GM21528 (cell line): ENCODE data around the gene NEK6.

ENCODE experiments used
- ATAC-seq: cut with Tn5 transposase; IDR thresholded peaks from one replicate; pipeline ENCODE4 v1.9.1; 2021; ENCODE audit warnings: mild to moderate bottlenecking, moderate library complexity; ENCODE audit not compliant: unreplicated experiment, low FRiP score

NEK6 gene

DNA sequence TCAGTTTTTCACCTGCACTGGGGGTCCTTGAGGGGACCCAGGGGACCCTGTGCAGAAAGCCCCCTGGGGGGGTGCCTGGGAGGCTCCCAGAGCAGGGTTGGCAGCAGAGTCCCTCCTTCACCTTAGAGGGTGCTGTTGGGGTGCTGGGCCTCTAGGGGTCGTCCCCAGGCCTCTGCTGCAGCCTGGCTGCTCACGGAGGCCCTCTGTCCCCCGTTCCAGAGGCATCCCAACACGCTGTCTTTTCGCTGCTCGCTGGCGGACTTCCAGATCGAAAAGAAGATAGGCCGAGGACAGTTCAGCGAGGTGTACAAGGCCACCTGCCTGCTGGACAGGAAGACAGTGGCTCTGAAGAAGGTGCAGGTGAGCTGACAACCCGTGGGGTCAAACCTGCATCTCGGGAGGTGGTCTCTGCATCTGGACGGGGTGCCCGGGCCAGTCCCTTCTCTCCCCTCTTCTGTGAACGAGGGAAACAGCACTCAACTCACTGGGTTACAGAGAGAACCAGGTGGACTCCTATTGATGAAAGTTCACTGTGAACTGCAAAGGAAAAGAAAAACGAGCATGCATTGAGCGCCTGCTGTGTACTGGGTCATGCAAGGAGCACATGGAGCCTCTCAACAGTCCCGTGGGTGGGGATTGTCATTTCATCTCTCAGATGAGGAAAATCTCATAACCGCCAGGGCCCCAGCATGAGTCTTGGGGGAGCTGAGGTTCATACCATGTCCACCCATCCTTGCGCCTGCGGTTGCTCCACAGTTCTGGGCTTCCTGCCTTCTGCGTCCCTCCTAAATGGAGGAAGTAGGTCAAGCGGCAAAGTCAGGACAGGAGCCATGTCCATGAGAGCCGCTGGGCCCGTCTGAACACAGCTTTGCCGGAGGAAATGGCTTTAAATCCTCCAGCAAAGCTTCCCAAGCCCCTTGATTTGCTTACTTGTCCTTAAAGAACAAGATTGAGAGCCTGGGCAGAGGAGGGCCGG lies 54.8 kb downstream of the NEK6 start:
- ATAC-seq, result no peak

DNA sequence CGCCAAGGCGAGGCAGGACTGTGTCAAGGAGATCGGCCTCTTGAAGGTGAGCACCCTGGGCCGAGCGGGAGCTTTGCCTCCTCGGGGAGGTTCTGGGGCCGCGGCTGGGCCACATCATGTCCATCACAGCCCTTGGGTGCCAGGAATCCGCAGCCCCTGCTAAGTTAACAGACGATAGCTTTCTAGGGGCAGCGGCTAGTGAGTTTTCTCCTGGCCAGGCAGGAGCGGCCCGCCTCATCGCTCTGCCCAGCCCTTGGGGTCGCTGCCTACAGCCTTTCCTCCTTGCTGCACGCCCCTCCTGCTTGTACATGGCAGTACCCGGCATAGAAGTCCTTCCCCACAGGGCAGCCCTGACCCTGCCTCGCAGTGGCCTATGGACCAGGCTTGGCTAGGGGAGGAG lies 56.2 kb downstream of the NEK6 start:
- ATAC-seq, result no peak

DNA sequence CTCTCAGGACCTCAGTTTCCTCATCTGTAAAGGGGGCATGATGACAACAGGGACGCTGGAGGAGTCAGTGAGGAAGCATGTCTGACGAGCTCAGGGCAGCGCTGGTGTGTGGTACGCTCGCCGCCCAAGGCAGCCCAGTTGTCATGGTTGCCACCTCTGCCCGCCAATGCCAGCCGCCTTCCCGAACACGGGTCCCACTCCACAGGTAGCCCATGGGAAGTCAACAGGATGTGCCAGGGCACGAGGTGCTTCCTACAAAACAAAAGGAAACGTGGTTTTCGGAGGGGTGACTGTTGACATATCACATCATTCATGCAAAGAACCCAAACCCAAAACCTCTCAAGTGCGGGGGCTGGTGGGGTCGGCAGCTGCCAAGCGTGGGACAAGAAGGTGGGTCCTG lies 58.1 kb downstream of the NEK6 start:
- ATAC-seq, result no peak

DNA sequence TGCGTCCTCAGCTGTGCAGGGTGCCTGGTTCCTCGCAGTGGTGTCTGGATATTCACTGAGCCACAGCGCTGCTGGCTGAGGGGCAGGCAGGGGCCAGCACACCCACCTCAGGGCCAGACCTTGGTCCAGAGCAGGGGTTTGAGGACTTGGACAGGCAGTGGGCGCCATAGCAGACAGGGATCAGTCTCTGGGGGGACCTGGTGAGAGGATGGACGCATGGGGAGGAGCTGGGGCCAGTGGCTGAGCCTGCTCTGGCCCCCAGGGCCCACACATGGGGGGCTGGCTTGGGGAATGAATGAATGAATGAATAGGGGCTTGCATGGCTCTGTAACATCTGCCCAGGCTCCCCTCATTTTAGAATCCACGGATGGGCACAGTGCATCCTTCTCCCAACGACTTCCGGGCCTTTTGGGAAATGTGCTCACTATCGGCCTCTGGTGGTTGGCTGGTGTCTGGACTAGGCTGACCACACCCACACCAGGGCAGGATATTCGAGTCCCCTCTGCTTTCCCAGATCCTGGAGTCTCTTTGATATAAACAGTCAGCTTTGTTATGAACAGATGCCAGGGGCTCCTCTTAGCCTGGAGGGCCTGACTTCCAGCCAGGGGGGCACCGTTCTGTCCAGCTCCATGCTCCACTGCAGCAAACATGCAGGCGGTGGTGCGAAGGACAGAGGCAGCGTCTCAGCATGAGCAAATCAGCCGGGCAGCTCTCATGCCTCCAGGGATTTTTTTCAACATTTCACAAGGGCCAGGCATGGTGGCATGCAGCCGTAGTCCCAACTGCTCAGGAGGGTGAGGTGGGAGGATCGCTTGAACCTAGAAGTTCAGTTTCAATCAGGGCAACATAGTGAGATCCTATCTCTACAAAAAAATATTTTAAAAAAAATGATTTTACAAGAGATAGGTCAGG lies 62.6 kb downstream of the NEK6 start:
- no peak for ATAC-seq

DNA sequence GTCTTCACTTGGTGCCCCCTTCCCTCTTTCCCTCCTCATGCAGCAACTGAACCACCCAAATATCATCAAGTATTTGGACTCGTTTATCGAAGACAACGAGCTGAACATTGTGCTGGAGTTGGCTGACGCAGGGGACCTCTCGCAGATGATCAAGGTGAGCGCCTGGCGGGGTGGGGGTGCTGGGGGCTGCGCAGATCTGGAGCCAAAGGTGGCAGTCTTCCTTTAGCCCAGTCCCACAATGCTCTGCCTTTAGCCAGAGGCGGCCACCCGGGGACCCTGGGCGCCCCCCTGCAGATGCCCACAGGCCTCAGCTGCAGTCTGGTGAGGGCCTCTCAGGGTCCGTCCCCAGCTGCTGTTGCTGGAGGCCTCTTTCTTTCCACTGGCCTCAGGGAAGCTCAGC lies 63.7 kb downstream of the NEK6 start:
- no peak for ATAC-seq

DNA sequence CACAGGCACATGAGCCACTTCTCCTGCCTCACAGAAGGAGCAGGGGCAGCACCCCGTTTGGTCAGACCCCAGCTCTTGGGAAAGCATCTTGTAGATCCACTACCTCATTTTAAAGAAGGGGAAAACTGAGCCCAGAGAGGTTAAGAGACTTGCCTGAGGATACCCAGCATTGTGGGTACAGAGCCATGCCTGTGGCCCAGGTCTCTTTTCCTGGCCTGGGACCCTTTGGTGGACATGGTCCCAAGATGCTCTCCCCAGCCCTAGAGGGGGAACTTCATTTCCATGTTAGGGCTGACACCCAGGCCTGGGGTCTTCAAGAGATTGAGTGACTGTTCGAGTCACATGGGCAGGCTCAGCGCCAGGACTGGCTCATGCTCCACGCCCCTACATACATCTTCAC lies 64.2 kb downstream of the NEK6 start:
- no peak for ATAC-seq

DNA sequence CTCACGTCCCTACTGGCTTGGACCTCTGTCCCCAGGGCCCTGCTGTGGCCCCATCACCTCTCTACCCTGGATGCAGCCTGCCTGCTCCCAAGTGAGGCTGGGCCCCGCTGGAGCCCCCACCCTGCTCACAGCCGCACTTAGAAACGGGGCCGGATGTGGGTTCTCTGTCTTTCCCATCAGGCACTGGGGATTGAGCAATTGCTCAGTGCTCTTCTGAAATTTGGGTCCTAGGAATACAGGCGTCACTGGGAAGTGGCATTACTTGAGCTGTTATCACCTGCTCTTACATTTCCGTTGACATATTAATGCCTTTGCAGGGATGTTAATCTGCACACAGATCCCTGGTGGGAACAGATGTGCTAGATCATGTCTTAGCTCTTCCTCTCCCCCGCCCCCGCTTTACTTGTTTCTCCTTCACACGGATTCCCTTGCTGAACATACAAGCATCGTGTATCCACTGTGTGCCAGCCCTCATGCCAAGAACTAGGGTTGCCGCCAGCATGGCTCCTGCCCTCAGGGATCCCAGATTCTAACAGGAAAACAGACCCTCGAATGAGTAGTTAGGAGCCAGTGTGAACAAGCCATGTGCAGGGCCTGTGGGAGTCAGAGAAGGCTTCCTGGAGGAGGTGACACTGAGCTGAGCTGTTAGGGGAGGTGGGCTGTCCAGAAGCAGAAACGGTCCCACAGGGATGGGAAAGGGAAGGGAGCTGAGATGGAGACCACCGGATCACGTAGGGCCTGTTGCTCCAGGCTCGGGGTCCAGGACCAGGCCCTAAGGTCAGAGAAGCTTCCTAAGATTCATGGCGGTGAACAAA lies 65.1 kb downstream of the NEK6 start:
- no peak for ATAC-seq

DNA sequence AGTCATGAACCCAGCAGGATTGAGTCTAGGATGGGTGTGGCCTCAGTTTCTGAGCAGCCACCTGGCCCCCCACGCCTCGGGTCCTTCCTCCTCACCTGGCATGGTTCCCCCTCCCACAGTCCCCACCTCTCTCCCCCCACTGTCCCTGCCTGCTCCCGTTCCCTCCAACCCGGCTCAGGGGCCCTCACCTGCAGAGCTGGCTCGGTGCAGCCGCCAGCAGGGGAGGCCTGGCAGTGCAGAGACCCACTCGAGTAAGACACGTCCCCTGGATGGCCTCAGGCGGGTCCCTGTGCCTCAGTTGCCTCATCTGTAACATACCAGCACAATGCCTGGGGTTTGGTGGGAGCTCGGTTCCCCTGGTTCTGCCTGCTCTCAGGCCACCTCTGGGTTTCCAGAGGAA lies 66.2 kb downstream of the NEK6 start:
- ATAC-seq, result no peak

DNA sequence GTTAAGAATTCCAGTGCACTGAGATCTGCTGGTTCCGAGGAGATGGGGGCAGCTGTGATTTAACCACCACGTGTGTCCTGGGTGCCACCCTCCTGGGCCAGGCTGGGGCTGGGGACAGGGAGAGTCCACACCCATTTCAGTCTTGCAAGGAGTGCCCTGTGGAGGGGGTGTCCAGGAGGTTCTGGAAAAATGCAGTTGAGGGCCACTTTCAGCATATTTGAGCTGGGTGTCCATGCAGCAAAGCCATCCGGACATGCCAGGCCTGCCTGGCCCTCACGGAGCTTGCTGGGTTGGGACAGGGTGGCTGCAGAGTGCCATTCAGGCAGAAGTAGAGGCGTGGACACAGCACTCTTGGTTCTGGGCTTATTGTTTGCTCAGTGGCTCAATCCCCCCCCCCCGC lies 68.1 kb downstream of the NEK6 start:
- ATAC-seq, result no peak

DNA sequence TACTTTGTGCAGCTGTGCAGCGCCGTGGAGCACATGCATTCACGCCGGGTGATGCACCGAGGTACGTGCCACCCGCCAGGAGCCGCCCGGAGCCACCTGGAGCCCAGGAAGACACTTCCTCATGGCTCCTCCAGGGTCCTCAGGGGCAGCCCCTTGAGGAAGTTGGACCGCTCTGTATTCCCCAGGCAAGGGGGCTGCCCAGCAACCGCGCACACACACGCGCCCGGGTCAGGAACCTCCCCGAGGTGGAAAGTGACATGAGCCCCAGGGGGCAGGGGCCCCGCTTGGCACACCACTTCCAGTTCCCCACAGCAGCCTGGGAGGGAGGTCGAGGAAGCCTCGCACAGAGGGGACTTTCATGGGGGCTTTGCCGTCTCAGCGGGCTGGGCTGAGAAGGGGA lies 68.6 kb downstream of the NEK6 start:
- no peak for ATAC-seq

DNA sequence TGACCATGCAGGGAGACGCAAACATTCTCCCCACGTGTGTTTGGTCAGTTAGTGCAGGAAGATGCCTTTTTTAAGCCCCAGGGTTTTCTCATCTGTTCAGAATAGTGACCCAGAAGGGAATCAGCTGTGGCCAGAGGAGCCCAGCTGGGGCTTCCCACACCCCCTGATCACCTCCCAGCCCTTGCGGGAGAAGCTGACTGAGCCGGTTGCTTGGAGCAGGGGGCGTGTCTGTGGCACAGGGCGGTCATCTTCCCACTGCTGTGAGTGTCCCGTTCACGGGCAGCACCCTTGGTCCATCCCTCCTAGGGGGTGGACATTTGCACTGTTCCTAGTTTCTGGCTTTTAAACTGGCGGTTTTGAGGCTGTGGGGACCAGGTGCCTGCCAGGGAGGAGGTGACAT lies 69.7 kb downstream of the NEK6 start:
- ATAC-seq, result no peak

DNA sequence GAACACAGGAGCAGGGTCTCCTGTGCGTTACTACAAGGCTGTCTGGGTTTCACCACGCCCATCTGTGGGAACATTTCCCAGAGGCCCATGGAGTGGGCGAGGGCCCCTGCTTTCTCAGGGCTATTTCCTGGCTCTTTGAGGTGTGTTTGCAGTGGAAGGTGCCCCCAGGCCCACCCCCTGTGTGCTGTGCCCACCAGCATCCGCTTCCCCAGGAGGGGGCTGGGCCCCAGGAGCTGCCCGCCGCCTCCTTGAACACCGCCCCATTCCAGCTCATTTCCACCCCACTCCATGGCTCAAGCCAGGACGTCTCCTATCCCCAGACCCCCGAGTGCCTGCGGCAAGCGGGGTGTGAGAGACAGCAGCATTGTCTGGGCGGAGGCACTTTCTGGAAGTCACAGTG lies 70.5 kb downstream of the NEK6 start:
- ATAC-seq, result no peak

DNA sequence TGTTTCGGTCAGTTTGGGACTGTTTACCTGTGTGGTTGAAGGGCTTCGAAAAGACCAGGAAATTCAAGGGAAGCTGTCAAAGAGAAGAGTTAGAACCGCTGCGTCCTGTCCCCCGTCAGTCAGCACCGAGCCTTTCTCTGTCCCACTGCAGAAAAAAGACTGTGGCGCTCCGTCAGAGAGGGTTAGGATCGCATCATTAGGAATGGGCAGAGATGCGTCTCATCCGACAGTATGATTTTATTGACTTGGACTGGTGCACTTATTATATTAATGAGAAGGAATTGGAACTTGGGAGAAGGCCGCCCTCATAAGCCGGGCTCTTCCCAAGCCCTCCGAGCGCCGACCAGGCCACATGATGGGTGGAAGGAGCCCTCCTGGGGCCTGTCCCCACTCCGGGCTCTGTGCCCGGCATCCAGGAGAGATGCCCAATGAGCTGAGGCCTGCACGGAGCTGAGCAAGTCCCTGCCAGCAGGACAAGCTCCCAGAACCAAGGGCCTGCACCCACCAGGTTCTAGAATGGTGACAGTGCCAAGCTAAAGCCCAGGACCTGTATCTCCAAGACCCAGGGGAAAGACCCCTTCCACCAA lies 71.5 kb downstream of the NEK6 start:
- no peak for ATAC-seq

DNA sequence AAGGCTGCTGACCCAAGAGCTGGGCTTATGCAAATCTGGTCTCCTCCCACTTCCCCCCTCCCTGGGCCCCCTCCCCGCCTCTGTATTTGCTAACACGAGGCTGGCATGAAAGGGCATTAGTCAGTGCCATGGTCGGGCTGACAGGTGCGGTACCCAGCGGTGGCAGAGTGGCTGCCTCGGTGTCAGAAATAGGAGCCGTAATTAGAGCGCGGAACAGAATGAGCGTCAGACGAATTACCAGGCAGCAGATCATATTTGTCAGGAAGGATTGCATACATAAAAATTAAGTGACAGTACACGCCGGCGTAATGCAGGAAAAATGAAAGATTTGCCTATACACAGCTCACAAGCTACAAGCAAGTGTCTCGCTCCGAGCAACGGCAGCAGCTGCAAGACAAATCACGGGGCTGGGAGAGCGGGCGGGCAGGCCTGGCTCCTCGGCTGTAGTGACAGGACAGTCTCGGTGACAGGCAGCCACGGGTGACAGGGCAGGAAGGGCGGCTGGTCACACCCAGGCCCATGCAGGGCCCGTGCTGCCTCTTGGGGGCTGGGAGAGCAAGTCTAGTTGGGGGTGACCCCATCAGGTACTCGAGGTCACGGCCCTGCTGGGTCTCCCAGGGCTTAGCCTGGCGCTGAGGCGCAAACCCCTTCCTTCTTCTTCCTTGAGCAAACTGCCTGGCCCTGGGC lies 72.4 kb downstream of the NEK6 start:
- ATAC-seq, result no peak

DNA sequence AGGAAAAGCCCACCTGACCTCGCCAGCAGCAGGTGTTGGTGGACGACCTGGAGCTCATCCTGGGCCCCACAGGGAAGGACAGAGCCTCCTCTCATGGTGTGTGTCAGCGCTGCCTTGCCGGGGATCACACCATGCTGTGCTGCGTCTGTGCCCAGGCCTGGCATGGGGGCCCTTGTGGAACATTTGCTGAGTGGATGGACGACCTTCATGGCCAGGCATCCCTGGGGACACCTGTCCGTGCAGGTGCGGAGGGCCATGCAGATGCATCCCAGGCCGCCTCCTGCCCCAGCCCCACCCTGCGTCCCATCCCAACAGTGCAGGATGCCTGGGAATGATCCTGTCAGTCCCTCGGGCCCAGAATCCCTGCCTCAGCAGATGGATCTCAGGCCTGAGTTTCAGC lies 73.8 kb downstream of the NEK6 start:
- no peak for ATAC-seq

DNA sequence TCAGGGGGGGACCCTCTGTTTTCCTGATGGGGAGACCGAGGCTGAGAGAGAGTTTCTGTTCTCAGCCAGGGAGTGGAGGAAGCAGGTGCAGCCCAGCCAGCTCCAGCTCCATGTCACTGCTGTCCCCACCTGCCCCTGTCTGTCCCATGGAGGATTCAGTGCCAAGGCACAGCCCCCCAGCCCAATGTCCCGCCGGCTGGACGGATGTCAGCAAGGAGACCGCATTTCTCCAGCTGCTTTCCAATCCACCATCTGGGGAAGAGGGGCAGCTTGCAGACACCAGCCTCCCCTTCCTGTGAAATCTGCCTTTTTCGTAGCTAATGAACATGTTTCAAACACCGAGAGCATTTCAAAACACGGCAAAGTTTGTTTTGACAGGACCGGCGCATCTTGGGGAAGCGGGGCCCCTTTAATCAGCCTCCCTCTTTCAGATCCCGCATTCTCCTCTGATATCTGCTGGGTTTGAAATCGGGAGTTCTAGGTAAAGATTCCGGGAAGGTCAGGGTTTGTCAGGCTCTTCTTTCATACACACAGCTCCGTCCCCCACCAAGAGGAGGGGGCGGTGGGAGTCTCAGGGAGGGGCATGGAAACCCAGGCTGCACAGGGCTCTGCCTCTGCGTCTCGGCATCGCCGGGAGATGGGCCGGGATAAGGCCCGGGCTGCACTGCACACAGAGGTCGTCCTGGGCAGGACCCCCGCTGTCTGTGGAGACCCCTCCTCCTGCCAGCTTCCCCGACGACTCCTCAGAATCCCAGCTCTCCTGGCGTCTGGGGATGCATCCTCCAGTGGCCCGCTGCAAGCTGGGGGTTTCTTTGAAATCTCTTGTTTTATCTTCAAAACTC lies 74.8 kb downstream of the NEK6 start:
- ATAC-seq, result no peak

DNA sequence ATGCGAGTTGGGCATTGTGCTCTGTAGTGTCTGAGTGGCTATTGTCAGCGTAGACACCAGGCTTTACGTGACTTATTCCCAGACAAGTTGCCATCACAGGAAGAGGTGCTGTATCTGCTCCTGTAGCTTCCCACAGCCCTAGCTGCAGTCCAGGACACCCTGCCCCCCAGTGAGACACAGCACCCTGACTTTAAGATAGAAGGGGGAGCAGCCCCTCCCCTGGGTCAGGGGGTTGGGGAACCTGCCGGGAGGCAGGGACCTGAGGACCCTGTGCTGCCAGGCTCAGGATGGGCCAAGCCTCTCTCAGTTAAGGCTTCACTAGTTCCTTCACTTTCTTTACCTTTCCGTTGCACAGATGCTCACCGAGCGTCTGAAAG lies 75.4 kb downstream of the NEK6 start:
- ATAC-seq, result no peak

DNA sequence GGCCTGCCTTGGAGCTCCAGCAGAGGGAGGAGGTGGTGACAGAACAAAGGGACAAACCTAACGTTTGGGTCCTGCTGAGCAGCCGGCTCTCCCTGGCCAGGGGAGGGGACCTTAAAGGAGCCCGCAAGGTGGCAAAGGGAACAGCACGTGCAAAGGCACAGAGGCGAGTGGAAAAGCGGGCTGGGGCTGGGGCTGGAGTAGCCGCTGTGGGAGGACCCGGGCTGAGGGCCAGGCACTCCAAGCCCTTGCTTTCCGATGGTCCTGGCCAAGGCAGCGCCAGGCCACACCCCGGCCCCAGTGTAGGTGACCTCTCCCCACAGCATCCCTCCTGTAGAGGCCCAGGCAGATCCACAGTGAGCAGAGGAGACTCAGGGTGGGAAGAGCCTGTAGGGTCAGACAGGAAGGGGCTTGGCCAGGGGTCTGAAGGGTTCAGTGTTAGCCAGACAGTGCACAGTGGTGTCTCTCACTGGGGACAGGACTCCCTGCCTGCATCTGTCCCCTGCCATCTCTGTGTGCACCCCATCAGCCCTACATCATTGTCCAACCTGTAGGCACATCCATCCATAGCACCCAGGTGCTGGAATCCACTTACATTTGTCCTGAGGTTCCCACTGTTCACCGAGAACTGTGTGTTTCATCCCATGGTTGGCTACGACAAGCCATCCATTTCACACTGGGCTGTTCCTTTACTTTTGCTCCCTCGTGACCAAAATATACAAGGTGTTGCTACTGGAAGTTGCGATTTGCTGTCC lies 77.0 kb downstream of the NEK6 start:
- ATAC-seq, result no peak
